Measurements from ENCODE around the gene HCN4.

Gene HCN4

GRCh38 chr15:73352082-73352481 lies 16.7 kb downstream of the HCN4 start:
- Histone ChIP-seq H3K36me3 (ENCODE audit: control insufficient read depth, insufficient read depth, low read length) (no peaks in the 10 kb centered on the region), H3K9me3 (ENCODE audit: control insufficient read depth, insufficient read depth, low read length) (no peaks in the 10 kb centered on the region), H3K4me3 (ENCODE audit: low read length) (no peak overlapping the region), H3K4me1 (ENCODE audit: control insufficient read depth, insufficient read depth, low read length) (peaks cover 10% of the 10 kb centered on the region), H3K27me3 (ENCODE audit: control insufficient read depth, insufficient read depth, low read length) (no peaks in the 10 kb centered on the region), H3K27ac (ENCODE audit: low read length) (no peak overlapping the region)
- DNase-seq (ENCODE audit: low read depth, low spot score), result no peak
- no CpG with 5 or more reads among the region's 10 CpGs for WGBS (ENCODE audit: insufficient coverage, insufficient read length)

GRCh38 chr15:73349191-73349590 lies 19.6 kb downstream of the HCN4 start:
- no peaks in the 10 kb centered on the region for H3K27me3 ChIP-seq (ENCODE audit: control insufficient read depth, insufficient read depth, low read length)
- no peak overlapping the region for H3K27ac ChIP-seq (ENCODE audit: low read length)
- no peaks in the 10 kb centered on the region for H3K36me3 ChIP-seq (ENCODE audit: control insufficient read depth, insufficient read depth, low read length)
- no peak for DNase-seq (ENCODE audit: low read depth, low spot score)
- no peaks in the 10 kb centered on the region for H3K9me3 ChIP-seq (ENCODE audit: control insufficient read depth, insufficient read depth, low read length)
- no peak overlapping the region for H3K4me3 ChIP-seq (ENCODE audit: low read length)
- H3K4me1 ChIP-seq (ENCODE audit: control insufficient read depth, insufficient read depth, low read length), result peaks cover 9% of the 10 kb centered on the region

GRCh38 chr15:73346735-73347312 lies 21.9 kb downstream of the HCN4 start:
- no peak for DNase-seq (ENCODE audit: low read depth, low spot score)
- Histone ChIP-seq H3K4me1 (ENCODE audit: control insufficient read depth, insufficient read depth, low read length) (peaks cover 4% of the 10 kb centered on the region), H3K27ac (ENCODE audit: low read length) (no peak overlapping the region), H3K4me3 (ENCODE audit: low read length) (no peak overlapping the region), H3K9me3 (ENCODE audit: control insufficient read depth, insufficient read depth, low read length) (no peaks in the 10 kb centered on the region), H3K36me3 (ENCODE audit: control insufficient read depth, insufficient read depth, low read length) (peaks cover 5% of the 10 kb centered on the region; the same call in 1 of the 2 replicates), H3K27me3 (ENCODE audit: control insufficient read depth, insufficient read depth, low read length) (no peaks in the 10 kb centered on the region)
- WGBS (ENCODE audit: insufficient coverage, insufficient read length), result no CpG with 5 or more reads among the region's 9 CpGs

- Histone ChIP-seq H3K27ac (ENCODE audit: low read length) (no peak overlapping the region), H3K36me3 (ENCODE audit: control insufficient read depth, insufficient read depth, low read length) (peaks cover 5% of the 10 kb centered on the region; the same call in 1 of the 2 replicates), H3K27me3 (ENCODE audit: control insufficient read depth, insufficient read depth, low read length) (no peaks in the 10 kb centered on the region), H3K9me3 (ENCODE audit: control insufficient read depth, insufficient read depth, low read length) (no peaks in the 10 kb centered on the region), H3K4me1 (ENCODE audit: control insufficient read depth, insufficient read depth, low read length) (peaks cover 4% of the 10 kb centered on the region), H3K4me3 (ENCODE audit: low read length) (no peak overlapping the region)
- no peak for DNase-seq (ENCODE audit: low read depth, low spot score)
- no CpG with 5 or more reads among the region's 7 CpGs for WGBS (ENCODE audit: insufficient coverage, insufficient read length)
Observed at GRCh38 chr15:73345658-73346057, 23.1 kb downstream of the HCN4 start.

GRCh38 chr15:73344056-73344455 lies 24.7 kb downstream of the HCN4 start:
- Histone ChIP-seq H3K27ac (ENCODE audit: low read length) (no peak overlapping the region), H3K36me3 (ENCODE audit: control insufficient read depth, insufficient read depth, low read length) (peaks cover 5% of the 10 kb centered on the region; the same call in 1 of the 2 replicates), H3K9me3 (ENCODE audit: control insufficient read depth, insufficient read depth, low read length) (no peaks in the 10 kb centered on the region), H3K4me1 (ENCODE audit: control insufficient read depth, insufficient read depth, low read length) (peaks cover 4% of the 10 kb centered on the region), H3K27me3 (ENCODE audit: control insufficient read depth, insufficient read depth, low read length) (no peaks in the 10 kb centered on the region), H3K4me3 (ENCODE audit: low read length) (no peak overlapping the region)
- WGBS (ENCODE audit: insufficient coverage, insufficient read length), result no CpG with 5 or more reads among the region's 3 CpGs
- DNase-seq (ENCODE audit: low read depth, low spot score), result no peak

GRCh38 chr15:73341886-73342600 lies 26.7 kb downstream of the HCN4 start:
- no peak overlapping the region for H3K4me3 ChIP-seq (ENCODE audit: low read length)
- DNase-seq (ENCODE audit: low read depth, low spot score), result no peak
- no peak overlapping the region for H3K27ac ChIP-seq (ENCODE audit: low read length)
- no peaks in the 10 kb centered on the region for H3K4me1 ChIP-seq (ENCODE audit: control insufficient read depth, insufficient read depth, low read length)
- no peaks in the 10 kb centered on the region for H3K9me3 ChIP-seq (ENCODE audit: control insufficient read depth, insufficient read depth, low read length)
- no peaks in the 10 kb centered on the region for H3K27me3 ChIP-seq (ENCODE audit: control insufficient read depth, insufficient read depth, low read length)
- no CpG with 5 or more reads among the region's 14 CpGs for WGBS (ENCODE audit: insufficient coverage, insufficient read length)
- peaks cover 5% of the 10 kb centered on the region; the same call in 1 of the 2 replicates for H3K36me3 ChIP-seq (ENCODE audit: control insufficient read depth, insufficient read depth, low read length)

- Histone ChIP-seq H3K27ac (ENCODE audit: low read length) (no peak overlapping the region), H3K27me3 (ENCODE audit: control insufficient read depth, insufficient read depth, low read length) (no peaks in the 10 kb centered on the region), H3K36me3 (ENCODE audit: control insufficient read depth, insufficient read depth, low read length) (peaks cover 5% of the 10 kb centered on the region; the same call in 1 of the 2 replicates), H3K9me3 (ENCODE audit: control insufficient read depth, insufficient read depth, low read length) (no peaks in the 10 kb centered on the region), H3K4me1 (ENCODE audit: control insufficient read depth, insufficient read depth, low read length) (no peaks in the 10 kb centered on the region), H3K4me3 (ENCODE audit: low read length) (no peak overlapping the region)
- DNase-seq (ENCODE audit: low read depth, low spot score), result no peak
- no CpG with 5 or more reads among the region's 9 CpGs for WGBS (ENCODE audit: insufficient coverage, insufficient read length)
Observed at GRCh38 chr15:73340502-73341192, 28.1 kb downstream of the HCN4 start.

- Histone ChIP-seq H3K27me3 (ENCODE audit: control insufficient read depth, insufficient read depth, low read length) (no peaks in the 10 kb centered on the region), H3K4me1 (ENCODE audit: control insufficient read depth, insufficient read depth, low read length) (no peaks in the 10 kb centered on the region), H3K9me3 (ENCODE audit: control insufficient read depth, insufficient read depth, low read length) (no peaks in the 10 kb centered on the region), H3K36me3 (ENCODE audit: control insufficient read depth, insufficient read depth, low read length) (peaks cover 5% of the 10 kb centered on the region; the same call in 1 of the 2 replicates), H3K27ac (ENCODE audit: low read length) (no peak overlapping the region), H3K4me3 (ENCODE audit: low read length) (no peak overlapping the region)
- no CpG with 5 or more reads among the region's 9 CpGs for WGBS (ENCODE audit: insufficient coverage, insufficient read length)
- DNase-seq (ENCODE audit: low read depth, low spot score), result no peak
Observed at GRCh38 chr15:73338606-73339374, 30.0 kb downstream of the HCN4 start.

- WGBS (ENCODE audit: insufficient coverage, insufficient read length), result no CpG with 5 or more reads among the region's 6 CpGs
- Histone ChIP-seq H3K27me3 (ENCODE audit: control insufficient read depth, insufficient read depth, low read length) (no peaks in the 10 kb centered on the region), H3K27ac (ENCODE audit: low read length) (no peak overlapping the region), H3K9me3 (ENCODE audit: control insufficient read depth, insufficient read depth, low read length) (no peaks in the 10 kb centered on the region), H3K4me1 (ENCODE audit: control insufficient read depth, insufficient read depth, low read length) (no peaks in the 10 kb centered on the region), H3K36me3 (ENCODE audit: control insufficient read depth, insufficient read depth, low read length) (peaks cover under 1% of the 10 kb centered on the region; the same call in 1 of the 2 replicates), H3K4me3 (ENCODE audit: low read length) (no peak overlapping the region)
- DNase-seq (ENCODE audit: low read depth, low spot score), result no peak
Observed at GRCh38 chr15:73338058-73338457, 30.7 kb downstream of the HCN4 start.

GRCh38 chr15:73337187-73337586 lies 31.6 kb downstream of the HCN4 start:
- no peaks in the 10 kb centered on the region for H3K9me3 ChIP-seq (ENCODE audit: control insufficient read depth, insufficient read depth, low read length)
- no peak for DNase-seq (ENCODE audit: low read depth, low spot score)
- no peaks in the 10 kb centered on the region for H3K27me3 ChIP-seq (ENCODE audit: control insufficient read depth, insufficient read depth, low read length)
- no peak overlapping the region for H3K4me3 ChIP-seq (ENCODE audit: low read length)
- H3K4me1 ChIP-seq (ENCODE audit: control insufficient read depth, insufficient read depth, low read length), result no peaks in the 10 kb centered on the region
- 0 out of 2 replicates have a peak, but pooled peaks cover under 1% of the 10 kb centered on the region for H3K36me3 ChIP-seq (ENCODE audit: control insufficient read depth, insufficient read depth, low read length)
- WGBS (ENCODE audit: insufficient coverage, insufficient read length), result no CpG with 5 or more reads among the region's 8 CpGs
- no peak overlapping the region for H3K27ac ChIP-seq (ENCODE audit: low read length)
